ENCODE measurements around the gene NOTCH3. TPM values are rescaled to one million over a fixed set of nuclear protein-coding genes. Genes with fewer than 3 reads are reported as not detected.

NOTCH3 gene
- total RNA-seq, 1 experiment from 2014 or later = 153 TPM

DNA sequence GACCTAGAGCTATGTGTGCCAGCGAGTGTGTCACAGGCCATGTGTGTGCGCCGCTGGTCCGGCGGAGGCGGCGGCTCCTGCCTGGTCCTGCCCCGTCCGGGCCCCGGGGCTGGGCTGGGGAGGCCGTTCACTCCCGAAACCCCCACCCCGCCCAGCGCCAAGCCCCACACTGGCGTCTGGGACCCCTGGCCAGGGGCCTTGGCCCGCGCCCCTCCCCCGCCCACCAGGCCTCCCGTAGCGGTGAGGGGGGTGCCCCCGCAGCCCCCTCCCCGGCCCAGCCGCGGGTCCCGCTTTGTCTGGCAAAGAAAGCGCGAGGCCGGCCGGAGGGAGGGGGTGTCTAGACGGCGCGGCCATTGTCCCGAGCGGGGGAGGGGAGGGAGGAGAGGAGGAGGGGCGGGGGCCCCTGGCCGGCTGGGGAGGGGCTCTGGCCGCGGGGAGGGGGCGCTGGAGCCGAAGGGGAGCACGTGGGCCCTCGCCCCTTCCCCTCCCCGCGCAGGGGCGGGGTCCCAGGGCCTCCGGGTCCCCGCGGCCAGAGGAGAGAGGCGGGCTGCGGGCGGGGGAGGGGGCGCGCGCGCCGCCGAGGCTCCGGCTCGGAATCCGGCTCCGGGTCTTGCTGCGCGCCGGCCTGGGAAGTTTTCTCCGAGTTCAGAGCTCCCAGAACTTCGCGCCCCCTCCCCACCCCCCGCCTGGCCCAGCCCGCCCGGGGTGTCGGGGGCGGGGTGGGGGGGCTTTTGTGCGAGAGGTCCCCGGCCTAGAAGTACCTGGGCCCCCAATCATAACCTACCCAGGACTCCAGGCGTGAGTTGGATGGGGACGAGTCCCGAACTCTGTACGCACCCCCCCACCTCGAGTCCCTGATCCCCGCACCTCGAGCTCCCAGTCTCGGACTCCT is 888 bp downstream of the NOTCH3 start (continued):
- TF ChIP-seq, protein P1, sequence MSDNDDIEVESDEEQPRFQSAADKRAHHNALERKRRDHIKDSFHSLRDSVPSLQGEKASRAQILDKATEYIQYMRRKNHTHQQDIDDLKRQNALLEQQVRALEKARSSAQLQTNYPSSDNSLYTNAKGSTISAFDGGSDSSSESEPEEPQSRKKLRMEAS (CRISPR knock-in tag; IDR thresholded peaks at IDR 0.05) = no peak
- TF ChIP-seq, protein P2, sequence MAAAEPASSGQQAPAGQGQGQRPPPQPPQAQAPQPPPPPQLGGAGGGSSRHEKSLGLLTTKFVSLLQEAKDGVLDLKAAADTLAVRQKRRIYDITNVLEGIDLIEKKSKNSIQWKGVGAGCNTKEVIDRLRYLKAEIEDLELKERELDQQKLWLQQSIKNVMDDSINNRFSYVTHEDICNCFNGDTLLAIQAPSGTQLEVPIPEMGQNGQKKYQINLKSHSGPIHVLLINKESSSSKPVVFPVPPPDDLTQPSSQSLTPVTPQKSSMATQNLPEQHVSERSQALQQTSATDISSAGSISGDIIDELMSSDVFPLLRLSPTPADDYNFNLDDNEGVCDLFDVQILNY (CRISPR knock-in tag; IDR thresholded peaks at IDR 0.05) = peak; percentile 28; the same call in 1 of the 2 replicates
- TF ChIP-seq NFYB (CRISPR knock-in tag; conservative IDR thresholded peaks at IDR 0.05; ENCODE audit: low read depth) (no peak), OVOL2 (CRISPR knock-in tag; IDR thresholded peaks at IDR 0.05; ENCODE audit: borderline replicate concordance) (no peak), FOXK1 (CRISPR knock-in tag; IDR thresholded peaks at IDR 0.05) (no peak), NFATC4 (CRISPR knock-in tag; IDR thresholded peaks at IDR 0.05) (no peak), ZNF396 (CRISPR knock-in tag; IDR thresholded peaks at IDR 0.05; ENCODE audit: borderline replicate concordance) (no peak), GABPB1 (CRISPR knock-in tag; IDR thresholded peaks at IDR 0.05) (no peak), TEAD1 (CRISPR knock-in tag; IDR thresholded peaks at IDR 0.05) (no peak), JAZF1 (CRISPR knock-in tag; IDR thresholded peaks at IDR 0.05) (no peak), ZNF423 (CRISPR knock-in tag; IDR thresholded peaks at IDR 0.05) (0 out of 2 replicates have a peak, but pooled peaks have one; percentile 2), SP1 (CRISPR knock-in tag; conservative IDR thresholded peaks at IDR 0.05) (peak; percentile 57; the same call in 1 of the 2 replicates)
- TF ChIP-seq, protein P3, sequence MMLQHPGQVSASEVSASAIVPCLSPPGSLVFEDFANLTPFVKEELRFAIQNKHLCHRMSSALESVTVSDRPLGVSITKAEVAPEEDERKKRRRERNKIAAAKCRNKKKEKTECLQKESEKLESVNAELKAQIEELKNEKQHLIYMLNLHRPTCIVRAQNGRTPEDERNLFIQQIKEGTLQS (CRISPR knock-in tag; conservative IDR thresholded peaks at IDR 0.05) = no peak
- TF ChIP-seq, protein P4, sequence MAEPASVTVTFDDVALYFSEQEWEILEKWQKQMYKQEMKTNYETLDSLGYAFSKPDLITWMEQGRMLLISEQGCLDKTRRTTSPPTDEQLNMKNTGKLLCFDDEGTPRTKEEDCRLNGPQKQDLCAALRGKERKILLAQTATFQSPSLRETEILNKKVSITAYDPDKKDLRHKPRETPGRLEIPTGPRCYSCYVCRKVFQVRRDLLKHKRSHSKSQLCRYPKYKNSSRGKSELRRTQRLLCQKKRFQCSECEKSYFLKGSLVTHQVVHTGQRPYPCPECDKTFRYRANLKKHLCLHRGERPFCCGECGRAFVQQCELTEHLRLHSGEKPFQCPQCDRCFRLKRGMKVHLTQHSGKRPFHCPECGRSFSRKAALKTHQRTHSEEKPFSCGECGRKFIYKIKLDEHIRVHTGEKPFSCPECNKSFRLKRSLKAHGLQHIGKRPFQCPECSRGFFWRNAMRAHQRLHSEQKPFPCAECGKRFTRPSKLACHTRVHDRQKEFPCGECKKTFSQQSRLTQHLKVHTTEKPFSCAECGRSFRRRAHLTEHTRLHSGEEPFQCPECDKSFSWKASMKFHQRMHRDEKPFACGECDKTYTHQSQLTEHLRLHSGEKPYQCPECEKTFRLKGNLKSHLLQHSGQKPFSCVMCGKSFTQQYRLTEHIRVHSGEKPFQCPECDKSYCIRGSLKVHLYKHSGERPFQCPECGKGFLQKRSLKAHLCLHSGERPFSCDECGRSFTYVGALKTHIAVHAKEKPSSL (CRISPR knock-in tag; conservative IDR thresholded peaks at IDR 0.05) = no peak
- TF ChIP-seq, protein P5, sequence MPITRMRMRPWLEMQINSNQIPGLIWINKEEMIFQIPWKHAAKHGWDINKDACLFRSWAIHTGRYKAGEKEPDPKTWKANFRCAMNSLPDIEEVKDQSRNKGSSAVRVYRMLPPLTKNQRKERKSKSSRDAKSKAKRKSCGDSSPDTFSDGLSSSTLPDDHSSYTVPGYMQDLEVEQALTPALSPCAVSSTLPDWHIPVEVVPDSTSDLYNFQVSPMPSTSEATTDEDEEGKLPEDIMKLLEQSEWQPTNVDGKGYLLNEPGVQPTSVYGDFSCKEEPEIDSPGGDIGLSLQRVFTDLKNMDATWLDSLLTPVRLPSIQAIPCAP (CRISPR knock-in tag; IDR thresholded peaks at IDR 0.05) = no peak
- TF ChIP-seq, protein P6, sequence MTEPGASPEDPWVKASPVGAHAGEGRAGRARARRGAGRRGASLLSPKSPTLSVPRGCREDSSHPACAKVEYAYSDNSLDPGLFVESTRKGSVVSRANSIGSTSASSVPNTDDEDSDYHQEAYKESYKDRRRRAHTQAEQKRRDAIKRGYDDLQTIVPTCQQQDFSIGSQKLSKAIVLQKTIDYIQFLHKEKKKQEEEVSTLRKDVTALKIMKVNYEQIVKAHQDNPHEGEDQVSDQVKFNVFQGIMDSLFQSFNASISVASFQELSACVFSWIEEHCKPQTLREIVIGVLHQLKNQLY (CRISPR knock-in tag; IDR thresholded peaks at IDR 0.05) = no peak
- TF ChIP-seq, protein P7, sequence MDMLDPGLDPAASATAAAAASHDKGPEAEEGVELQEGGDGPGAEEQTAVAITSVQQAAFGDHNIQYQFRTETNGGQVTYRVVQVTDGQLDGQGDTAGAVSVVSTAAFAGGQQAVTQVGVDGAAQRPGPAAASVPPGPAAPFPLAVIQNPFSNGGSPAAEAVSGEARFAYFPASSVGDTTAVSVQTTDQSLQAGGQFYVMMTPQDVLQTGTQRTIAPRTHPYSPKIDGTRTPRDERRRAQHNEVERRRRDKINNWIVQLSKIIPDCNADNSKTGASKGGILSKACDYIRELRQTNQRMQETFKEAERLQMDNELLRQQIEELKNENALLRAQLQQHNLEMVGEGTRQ (CRISPR knock-in tag; IDR thresholded peaks at IDR 0.05) = peak; percentile 74
- TF ChIP-seq, protein P8, sequence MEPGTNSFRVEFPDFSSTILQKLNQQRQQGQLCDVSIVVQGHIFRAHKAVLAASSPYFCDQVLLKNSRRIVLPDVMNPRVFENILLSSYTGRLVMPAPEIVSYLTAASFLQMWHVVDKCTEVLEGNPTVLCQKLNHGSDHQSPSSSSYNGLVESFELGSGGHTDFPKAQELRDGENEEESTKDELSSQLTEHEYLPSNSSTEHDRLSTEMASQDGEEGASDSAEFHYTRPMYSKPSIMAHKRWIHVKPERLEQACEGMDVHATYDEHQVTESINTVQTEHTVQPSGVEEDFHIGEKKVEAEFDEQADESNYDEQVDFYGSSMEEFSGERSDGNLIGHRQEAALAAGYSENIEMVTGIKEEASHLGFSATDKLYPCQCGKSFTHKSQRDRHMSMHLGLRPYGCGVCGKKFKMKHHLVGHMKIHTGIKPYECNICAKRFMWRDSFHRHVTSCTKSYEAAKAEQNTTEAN (CRISPR knock-in tag; IDR thresholded peaks at IDR 0.05) = peak; percentile 67; the same call in 1 of the 2 replicates
- TF ChIP-seq, protein P9, sequence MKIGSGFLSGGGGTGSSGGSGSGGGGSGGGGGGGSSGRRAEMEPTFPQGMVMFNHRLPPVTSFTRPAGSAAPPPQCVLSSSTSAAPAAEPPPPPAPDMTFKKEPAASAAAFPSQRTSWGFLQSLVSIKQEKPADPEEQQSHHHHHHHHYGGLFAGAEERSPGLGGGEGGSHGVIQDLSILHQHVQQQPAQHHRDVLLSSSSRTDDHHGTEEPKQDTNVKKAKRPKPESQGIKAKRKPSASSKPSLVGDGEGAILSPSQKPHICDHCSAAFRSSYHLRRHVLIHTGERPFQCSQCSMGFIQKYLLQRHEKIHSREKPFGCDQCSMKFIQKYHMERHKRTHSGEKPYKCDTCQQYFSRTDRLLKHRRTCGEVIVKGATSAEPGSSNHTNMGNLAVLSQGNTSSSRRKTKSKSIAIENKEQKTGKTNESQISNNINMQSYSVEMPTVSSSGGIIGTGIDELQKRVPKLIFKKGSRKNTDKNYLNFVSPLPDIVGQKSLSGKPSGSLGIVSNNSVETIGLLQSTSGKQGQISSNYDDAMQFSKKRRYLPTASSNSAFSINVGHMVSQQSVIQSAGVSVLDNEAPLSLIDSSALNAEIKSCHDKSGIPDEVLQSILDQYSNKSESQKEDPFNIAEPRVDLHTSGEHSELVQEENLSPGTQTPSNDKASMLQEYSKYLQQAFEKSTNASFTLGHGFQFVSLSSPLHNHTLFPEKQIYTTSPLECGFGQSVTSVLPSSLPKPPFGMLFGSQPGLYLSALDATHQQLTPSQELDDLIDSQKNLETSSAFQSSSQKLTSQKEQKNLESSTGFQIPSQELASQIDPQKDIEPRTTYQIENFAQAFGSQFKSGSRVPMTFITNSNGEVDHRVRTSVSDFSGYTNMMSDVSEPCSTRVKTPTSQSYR (CRISPR knock-in tag; IDR thresholded peaks at IDR 0.05) = no peak
- TF ChIP-seq, protein P10, sequence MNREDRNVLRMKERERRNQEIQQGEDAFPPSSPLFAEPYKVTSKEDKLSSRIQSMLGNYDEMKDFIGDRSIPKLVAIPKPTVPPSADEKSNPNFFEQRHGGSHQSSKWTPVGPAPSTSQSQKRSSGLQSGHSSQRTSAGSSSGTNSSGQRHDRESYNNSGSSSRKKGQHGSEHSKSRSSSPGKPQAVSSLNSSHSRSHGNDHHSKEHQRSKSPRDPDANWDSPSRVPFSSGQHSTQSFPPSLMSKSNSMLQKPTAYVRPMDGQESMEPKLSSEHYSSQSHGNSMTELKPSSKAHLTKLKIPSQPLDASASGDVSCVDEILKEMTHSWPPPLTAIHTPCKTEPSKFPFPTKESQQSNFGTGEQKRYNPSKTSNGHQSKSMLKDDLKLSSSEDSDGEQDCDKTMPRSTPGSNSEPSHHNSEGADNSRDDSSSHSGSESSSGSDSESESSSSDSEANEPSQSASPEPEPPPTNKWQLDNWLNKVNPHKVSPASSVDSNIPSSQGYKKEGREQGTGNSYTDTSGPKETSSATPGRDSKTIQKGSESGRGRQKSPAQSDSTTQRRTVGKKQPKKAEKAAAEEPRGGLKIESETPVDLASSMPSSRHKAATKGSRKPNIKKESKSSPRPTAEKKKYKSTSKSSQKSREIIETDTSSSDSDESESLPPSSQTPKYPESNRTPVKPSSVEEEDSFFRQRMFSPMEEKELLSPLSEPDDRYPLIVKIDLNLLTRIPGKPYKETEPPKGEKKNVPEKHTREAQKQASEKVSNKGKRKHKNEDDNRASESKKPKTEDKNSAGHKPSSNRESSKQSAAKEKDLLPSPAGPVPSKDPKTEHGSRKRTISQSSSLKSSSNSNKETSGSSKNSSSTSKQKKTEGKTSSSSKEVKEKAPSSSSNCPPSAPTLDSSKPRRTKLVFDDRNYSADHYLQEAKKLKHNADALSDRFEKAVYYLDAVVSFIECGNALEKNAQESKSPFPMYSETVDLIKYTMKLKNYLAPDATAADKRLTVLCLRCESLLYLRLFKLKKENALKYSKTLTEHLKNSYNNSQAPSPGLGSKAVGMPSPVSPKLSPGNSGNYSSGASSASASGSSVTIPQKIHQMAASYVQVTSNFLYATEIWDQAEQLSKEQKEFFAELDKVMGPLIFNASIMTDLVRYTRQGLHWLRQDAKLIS (CRISPR knock-in tag; IDR thresholded peaks at IDR 0.05; ENCODE audit: borderline replicate concordance) = no peak
- TF ChIP-seq, protein P11, sequence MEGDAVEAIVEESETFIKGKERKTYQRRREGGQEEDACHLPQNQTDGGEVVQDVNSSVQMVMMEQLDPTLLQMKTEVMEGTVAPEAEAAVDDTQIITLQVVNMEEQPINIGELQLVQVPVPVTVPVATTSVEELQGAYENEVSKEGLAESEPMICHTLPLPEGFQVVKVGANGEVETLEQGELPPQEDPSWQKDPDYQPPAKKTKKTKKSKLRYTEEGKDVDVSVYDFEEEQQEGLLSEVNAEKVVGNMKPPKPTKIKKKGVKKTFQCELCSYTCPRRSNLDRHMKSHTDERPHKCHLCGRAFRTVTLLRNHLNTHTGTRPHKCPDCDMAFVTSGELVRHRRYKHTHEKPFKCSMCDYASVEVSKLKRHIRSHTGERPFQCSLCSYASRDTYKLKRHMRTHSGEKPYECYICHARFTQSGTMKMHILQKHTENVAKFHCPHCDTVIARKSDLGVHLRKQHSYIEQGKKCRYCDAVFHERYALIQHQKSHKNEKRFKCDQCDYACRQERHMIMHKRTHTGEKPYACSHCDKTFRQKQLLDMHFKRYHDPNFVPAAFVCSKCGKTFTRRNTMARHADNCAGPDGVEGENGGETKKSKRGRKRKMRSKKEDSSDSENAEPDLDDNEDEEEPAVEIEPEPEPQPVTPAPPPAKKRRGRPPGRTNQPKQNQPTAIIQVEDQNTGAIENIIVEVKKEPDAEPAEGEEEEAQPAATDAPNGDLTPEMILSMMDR (IDR thresholded peaks at IDR 0.05) = no peak

All from WTC11 (cell line).